Measurements from ENCODE around the gene RPUSD1.

DNA sequence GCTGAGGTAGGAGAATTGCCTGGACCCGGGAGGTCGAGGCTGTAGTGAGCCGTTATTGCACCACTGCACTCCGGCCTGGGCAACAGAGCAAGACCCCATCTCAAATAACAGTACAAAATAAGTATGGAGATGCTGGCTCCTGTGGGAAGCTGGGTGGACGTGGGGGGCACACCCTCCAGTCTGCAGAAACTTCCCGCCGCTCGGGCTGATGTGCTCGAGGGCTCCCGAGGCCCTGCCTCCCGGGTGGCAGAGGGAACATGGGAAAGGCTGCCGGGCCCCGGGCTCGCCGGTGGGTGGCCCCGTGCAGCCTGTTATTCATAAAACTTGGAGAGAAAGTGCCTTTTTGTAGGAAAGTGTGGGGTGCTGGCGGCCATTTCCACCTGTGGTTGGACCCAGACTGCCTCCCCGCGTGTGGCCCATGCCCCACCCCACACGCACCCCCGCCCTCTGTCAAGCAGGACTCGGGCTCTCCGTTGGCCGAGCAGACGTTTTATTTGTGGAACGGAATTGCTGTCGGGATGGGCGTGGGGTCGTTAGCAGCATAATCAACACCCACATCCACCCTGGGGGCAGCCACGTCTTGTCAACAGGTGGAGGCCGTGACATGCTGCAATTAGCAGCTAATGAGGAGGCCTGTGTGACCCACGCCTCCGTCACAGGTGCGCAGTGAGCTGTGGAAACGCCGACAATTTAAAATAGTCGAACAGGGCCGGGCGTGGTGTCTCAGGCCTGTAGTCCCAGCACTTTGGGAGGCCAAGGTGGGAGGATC, 40.0 kb downstream of the RPUSD1 start:
- TF ChIP-seq JUN (IDR thresholded peaks at IDR 0.05; ENCODE audit: borderline replicate concordance, insufficient read depth, insufficient read length, low read depth) (no peak), POLR2A (IDR thresholded peaks at IDR 0.05; ENCODE audit: low read depth, low read length) (no peak), CTCF (IDR thresholded peaks at IDR 0.05; ENCODE audit: extremely low read depth in 1 of 2, insufficient read depth in 1 of 2, low read depth in 1 of 2, low read length in 2 of 2) (no peak), EZH2 (IDR thresholded peaks at IDR 0.05; ENCODE audit: borderline replicate concordance, low read depth, low read length, severe bottlenecking) (no peak), MYC (IDR thresholded peaks at IDR 0.05; ENCODE audit: low read depth, low read length) (no peak), POLR2AphosphoS5 (IDR thresholded peaks at IDR 0.05; ENCODE audit: insufficient read depth, low read depth, low read length) (no peak), GATA2 (IDR thresholded peaks at IDR 0.05; ENCODE audit: insufficient read depth, insufficient read length, low read depth, low read length) (no peak), MAX (IDR thresholded peaks at IDR 0.05; ENCODE audit: insufficient read depth, insufficient read length) (no peak)
